GM19468 (cell line): ENCODE results near the gene NRCAM.

Source experiments
- ATAC-seq: cut with Tn5 transposase; IDR thresholded peaks from one replicate; pipeline ENCODE4 v1.9.1; 2021; ENCODE audit warnings: mild to moderate bottlenecking, moderate library complexity, moderate number of reproducible peaks; ENCODE audit not compliant: unreplicated experiment; ENCODE audit errors: extremely low read depth

Gene NRCAM

DNA sequence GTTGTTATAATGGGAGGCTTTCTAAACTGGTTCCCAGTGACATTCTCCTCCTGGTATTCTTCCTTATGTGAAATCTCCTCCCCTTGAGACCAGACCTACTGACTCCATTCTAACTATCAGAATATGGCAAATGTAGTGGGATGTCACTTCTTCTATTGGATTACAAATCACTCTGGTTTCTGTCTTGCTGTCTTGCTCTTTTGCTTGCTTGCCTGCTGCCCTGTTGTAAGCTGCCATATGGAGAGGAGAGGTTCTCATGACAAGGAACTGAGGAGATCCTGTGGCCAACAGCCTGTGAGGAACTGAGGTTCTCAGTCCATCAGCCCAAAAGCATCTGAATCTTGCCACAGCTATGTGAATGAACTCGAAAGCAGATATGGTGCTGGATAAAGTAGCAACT lies 4.7 kb upstream of the NRCAM start:
- ATAC-seq = no peak

DNA sequence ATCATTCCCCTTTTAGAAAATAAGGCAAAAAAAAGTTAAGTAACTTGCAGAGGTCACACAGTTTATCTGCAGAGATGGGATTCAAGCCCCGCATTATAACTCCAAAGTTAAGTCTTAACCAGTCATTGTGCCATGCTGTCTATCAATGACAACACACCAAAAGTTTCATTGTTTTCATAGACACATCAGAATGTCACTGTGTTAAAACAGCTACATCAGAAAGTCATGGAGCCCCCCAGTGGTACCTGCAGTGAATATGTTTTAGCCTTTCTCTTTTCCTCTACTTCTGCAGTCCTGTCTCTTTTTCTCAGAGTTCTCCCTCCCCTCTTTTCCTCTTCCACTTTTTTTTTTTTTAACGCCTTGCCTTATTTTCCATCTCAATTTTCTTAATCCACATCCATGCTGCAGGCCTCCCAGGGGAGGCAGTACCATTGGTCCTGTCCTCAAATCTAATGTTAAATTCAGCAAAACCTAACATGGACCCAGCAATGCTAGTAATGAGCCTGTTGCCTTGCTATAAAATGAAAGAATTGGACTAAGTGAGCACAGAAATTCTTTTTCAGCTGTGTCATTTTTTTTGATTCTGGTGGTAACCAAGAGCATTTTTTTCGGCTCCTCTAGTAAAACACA lies 3.8 kb upstream of the NRCAM start:
- no peak for ATAC-seq

DNA sequence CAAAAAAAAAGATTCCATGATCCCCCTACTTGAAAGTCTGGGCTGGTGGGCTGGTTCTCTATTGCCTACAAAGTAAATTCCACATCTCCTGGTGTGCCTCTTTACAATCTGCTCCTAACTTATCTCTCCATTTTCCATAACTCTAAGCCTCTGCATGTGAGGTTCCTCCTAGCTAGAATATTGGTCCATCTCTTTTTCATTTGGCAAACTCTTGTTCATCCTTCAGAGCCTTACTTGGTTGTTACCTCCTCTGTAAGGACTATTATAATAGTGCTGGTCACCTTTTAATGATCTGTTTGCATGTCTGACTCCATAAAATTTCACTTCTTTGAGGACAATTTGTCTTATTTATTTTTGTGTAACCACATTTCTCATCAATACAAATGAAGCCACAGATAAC lies 1.6 kb upstream of the NRCAM start:
- no peak for ATAC-seq

DNA sequence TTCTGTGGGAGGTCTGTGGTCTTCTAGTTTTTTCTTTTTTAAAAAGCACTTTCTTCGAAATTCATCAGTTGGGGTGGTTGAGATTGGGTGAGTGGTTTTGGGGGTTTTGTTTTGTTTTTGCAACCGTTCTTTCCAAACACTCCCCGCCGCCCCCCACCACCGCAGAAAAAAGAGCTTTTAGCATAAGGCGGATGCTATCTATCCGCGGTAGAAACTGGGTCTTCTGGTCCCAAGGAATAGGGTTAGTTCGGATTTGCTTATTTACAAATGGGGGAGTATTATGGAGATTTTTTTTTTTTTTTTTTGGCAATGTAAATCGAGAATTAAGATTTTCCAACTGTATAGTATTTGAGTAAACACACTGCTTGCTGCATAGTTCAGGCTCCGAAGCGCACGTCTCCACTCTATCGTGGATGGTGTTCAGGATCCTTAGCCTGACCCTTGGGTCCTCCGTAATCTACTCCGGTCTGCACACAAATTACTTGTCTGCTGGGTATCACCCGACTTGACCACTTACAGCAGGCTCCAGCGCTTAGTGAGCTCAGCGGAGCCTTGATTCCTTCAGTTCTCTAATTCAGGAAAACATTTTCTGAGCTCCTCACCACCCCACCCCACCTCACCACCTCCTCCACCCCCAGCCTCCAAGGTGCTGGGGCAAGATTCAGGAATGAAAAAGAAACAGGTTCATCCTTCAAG lies 757 bp upstream of the NRCAM start:
- ATAC-seq = no peak

DNA sequence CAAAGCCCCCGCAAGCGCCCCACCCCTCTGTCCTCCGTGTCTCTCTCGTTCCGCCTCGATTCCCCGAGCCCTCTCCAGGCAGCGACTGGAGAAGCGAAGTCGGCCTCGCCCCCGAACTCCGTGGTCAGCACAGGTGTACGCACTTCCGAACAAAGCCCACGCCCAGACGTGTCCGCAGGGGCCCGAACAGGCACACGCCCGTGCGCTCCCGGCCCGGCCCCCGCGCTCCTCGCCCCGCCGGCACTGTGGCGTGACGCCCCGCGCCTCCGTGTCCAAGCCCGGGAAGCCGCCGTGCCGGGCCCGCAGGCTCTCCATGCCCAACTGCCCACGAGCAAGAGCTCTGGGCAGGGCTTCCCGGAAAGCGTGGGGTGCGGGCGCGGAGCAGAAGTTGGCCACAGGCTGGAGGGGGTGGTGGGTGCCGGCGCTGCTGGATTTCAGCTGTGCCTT lies 662 bp downstream of the NRCAM start:
- ATAC-seq = no peak

DNA sequence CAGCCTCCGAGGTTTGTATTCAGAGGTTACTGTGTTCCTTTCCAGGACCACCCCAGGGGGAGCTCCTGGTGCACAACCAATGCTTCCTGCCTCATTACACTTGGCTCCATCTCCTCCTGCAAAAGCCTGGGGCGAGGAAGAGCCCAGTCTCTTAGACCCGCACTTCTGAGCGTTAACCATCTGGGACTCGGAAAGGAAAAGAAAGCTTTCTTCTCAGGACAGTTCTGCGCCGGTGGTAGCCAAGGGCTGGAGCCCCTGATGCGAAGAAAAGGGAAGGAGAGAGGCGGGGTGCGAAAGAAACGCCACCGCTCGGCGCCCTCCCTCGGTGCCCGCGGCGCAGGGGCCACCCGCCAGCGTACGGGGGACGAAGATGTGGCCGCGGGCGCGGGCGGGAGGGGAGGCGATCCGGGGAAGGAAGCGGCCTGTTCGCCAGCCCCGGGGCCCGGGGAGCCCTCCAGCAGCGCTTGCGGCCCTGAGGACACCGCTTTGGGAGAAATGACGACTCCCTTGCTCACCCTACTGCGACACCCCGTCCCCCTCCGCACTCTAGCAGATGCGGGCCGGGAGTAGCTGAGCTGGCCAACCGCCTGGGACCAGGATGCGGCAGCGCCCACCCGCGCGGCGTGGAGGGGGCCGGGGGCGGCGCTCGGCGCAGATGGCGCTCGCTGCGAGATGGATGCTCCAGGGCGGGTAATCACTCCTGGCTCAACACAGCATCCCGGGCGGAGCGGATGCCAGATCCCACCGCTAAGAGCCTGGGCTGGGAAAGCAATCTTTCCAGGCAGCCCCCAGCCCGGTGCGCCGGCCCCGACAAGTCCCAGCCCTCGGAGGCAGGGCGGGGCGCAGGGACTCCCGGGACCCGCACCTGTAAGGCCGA lies 1.3 kb downstream of the NRCAM start:
- ATAC-seq = no peak

DNA sequence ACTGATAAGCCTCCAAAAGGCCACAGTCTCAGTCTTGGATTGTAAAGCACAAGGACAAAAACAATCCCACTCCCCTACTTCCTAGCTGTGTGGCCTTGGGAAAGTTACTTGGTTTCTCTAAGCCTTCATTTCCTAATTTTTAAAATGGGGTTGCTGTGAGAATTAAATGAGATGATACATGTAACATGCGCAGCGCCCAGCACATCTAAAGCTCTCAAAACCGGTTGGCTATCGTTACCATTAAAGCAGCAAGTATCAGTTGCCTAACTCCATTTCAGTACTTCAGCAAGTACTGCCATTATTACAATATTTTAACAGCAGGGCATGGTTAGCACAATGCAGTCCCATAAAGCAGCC lies 1.9 kb downstream of the NRCAM start:
- no peak for ATAC-seq

DNA sequence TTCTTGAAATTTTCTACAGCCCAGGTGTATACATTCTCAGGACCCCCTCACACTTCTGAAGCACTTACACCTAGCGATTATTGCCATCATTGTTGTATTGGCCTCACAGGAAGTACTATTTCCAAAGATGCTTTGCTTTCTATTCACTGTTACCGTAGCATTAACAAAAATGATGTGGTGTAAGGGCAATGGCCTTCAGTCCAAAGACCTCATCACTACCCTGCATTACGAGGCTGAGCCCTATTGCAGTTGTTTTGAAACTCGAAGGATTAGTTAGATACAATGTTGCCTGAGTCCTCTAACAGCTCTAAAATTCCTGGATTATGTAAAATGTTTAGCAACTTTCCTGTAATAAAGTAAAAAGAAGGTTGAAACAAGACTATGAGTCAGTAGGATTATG lies 2.9 kb downstream of the NRCAM start:
- no peak for ATAC-seq

DNA sequence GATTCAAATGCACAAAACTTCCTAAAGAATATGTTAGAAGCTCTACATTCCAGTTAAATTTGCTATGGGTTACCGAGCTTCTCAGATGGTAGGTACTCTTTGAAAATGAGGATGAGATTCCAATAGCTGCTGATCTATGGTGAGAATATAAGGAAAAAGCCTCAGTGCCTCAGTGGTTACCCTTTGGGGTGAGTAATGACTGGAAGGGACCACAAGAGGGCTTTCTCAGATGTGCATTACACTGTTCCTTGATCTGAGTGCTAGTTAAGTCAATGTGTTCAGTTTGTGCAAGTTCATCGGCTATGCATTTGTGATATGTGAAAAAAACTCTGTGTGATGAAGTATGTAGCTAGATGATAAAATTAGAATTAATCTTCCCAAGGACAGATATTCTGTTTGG lies 3.5 kb downstream of the NRCAM start:
- no peak for ATAC-seq

DNA sequence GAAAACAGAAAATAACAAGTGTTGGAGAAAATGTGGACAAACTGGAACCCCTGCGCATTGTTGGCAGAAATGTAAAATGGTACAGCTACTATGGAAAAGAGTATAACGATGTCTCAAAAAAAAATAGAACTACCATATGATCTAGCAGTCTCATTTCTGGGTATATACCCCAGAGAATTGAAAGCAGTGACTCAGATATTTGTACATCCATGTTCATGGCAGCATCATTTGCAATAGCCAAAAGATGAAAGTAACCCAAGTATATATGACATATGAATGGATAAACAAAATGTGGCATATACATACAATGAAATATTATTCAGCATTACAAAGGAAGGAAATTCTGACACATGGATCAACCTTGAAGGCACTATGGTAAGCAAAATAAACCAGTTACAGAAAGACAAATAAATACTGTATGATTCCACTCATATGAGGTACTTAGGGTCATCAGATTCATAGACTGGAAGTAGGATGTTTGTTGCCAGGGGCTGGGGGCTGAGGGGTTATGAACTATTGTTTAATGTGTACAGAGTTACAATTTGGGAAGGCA lies 4.9 kb downstream of the NRCAM start:
- ATAC-seq = no peak

DNA sequence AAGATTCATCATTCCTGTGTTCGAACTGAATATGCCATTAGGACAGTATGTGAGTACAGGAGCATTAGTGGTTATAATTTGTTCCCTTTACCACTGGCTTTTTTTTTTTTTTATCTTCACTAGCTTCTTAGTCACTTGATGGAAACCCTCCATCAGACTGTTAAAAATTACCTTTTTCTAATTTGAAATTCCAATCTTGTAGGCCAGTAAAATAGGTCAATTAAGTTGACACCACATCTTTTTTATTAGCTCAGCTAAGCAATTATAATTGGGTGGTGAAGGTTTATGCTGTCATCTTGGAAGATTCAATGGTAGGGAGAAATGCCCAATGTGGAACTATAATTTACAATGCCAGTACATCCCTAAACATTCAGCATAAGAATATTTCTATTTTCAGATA lies 6.1 kb downstream of the NRCAM start:
- ATAC-seq = no peak

DNA sequence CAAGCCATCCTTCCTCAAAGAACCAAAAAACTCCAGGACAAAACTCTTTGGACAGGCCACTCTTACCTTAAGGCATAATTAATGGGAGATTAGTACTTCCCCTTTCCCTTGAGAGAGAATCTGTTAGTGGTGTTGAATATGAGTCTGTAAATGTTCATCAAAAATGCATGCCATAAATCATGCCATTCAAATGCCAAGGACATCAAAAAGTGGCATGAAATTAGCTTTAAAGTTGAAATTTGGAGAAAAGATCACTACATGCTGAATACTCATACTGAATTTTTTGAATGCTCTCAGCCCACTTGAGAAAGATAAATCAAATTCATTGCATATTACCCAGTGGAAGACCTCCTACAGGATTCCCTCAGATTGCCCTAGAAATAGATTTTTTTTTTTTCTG lies 6.7 kb downstream of the NRCAM start:
- ATAC-seq = no peak

DNA sequence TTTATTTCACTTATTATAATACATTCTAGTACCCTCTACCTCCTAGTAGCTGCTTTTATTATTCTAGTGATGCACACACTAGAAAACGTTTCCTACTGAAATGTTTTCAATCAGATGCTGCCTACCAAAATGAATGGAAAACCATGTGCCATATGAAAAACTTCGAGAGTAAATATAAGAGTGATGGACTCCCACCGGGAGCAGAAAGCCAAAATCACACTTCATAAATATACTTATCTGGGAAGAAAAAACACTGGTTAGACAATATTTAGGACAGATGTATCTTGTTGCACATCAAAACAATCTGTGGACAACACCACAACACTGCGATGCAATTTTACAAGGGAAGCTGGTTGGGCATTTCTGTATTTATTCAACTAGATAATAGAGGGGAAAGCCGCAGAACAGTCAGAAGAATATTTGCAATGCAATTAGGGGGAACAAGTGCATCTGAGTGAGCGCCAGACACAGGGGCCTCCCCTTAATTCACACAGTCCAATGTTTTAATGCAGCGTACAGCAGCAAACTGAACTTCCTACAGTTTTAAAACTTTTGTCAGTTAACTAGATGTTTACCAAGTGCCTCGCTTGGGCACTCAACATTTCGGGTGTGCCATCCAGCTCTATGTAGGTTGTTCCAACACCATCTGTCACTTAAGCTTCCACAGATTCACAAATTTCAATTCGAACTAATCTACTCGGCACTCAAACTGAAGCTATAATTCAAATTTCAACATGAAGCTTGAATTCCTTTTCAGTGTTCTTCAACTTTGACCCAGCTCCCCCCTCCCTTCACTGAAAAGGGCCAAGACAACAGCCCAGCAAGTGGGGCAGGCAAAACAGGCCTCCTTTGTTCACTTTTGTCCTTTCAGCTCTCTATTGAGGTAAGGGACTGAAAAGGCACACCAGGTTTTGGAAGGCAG lies 7.4 kb downstream of the NRCAM start:
- ATAC-seq = no peak

DNA sequence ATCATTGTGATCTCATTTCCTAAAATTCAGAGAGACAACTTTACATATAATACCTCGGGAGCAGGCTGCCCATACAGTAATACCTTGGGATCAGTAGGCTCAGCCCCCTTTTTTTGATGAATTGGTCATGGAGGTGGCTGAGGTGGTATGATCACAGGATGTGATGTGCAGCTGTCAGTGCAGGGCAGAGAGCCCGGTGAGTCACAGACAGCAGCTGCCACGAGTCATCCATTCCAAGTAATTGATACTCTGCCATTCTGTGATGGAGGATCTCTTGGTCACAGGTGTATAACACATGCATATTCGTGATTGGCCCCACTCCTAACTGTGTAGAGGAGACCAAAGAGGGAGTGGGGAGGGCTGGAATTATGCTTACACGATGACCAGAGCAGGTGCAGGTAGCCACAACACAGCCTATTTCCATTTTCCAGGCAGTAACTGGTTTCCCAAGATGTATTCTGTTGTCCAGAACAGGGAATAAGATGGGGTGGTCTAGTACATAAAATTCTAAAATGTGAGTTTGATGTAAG lies 14.1 kb downstream of the NRCAM start:
- ATAC-seq = no peak

DNA sequence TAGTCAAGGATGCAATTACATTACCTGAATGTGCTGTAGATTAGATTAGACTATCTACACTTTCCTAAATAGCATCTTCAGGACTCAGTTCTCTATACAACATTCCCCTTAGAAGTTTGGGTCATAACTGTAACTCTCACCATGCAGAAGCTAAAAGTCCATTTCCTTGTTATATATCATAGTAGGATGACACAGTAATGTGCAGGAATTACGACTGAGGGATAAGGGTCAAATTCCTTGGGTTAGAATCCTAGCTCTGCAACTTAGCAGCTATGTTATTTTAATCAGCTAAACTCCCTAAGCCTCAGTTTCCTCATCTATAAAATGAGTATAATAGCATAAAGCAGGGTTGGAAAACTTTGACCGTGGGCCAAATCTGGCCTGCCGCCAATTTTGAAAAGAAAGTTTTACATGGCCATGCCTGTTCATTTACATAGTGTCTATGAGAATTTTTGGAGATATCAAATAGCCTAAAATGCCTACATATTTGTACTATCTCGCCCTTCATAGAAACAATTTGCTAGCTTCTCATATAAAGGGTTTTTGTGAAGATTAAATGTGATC lies 14.8 kb downstream of the NRCAM start:
- ATAC-seq = no peak

DNA sequence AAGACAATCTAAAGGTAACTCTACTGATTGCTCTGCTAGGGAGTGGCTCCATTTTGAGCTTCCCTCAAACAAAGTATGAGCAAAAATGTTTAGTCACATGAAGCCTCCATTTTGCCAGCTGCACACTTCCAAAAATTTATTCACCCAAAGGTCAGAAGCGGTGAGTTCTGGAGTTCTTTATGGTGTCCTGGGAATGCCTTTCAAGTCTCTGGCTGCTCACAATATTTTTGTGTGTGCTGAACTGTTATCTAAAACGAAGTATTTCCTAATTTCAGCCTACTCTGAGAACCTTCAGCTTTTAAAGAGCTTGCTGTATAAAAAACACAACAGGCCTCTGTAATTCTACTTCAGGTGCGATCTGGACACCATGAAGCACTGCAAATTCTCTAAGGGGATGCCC lies 15.6 kb downstream of the NRCAM start:
- ATAC-seq = no peak

DNA sequence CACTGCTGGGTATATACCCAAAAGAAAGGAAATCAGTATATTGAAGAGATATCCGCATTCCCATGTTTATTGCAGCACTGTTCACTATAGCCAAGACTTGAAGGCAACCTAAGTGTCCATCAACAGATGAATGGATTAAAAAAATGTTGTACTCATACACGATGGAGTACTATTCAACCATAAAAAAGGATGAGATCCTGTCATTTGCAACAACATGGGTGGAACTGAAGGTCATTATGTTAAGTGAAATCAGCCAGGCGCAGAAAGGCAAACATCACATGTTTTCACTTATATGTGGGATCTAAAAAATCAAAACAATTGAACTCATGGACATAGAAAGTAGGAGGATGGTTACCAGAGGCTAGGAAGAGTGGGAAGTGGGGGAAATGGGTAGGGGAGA lies 19.3 kb downstream of the NRCAM start:
- ATAC-seq = no peak

DNA sequence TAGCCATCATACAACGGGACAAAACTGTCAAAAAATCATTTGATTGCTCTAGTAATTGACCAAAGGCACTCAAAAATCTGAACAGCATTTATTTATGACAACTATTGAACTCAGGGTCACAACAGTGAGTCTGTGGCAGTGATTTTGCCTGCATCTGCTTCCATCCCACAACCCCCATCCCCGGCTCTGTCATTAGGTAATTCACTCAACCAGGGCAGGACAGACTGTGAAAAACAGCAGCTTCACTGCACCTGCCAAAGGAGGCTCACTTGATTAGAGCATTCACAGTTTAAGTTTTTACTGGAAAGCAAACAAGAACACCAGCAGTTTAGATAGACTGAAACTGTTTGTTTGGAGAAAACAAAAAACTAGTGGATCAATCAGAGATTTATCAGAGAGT lies 22.2 kb downstream of the NRCAM start:
- no peak for ATAC-seq

DNA sequence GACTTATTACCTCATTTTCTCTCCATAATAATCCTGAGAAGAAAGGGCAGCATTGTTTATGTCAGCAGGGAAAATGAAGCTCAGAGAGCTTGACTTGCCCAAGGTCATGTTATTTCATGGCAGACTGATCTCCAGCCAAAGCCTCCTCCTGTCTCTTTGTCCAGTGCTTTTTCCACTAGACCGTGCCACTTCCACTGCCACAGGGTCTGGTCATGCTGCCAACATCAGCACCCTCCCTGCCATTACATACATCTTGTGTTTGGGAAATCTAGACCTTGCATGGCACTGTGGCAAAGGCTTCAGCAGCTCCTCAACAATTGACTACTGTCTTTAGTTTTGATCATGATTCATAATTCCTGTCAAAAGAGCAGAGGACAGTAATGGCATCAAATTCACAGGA lies 25.1 kb downstream of the NRCAM start:
- no peak for ATAC-seq
